HepG2 (cell line): Measurements from ENCODE around the gene PAXIP1. TPM values are rescaled to one million over a fixed set of nuclear protein-coding genes. Genes with fewer than 3 reads are reported as not detected.

Experiments
- ATAC-seq: fragments of 200-7000 bp; cut with Tn5 transposase; 3 replicates; pipeline ENCODE4 v1.9.1; 2020; ENCODE audit warnings: mild to moderate bottlenecking, moderate library complexity
- BruUV-seq: library from RNA; stranded (reverse); fragments of 400-500 nt; replicated peaks from 2 replicates; lab custom pipeline; 2021; lab: Mats Ljungman, UMichigan
- CTCF ChIA-PET: fragments of 300-600 bp; formaldehyde crosslinking; extraction: SDS; loops from one replicate; lab custom pipeline; 2021; ENCODE audit warnings: low total read pairs, inconsistent platforms, low intra/inter-chr PET ratio; lab: Yijun Ruan, JAX
- POLR2A ChIA-PET: fragments of 350-600 bp; sonication (Branson Sonifier 250); formaldehyde crosslinking; loops from one replicate; lab custom pipeline; 2020; ENCODE audit warnings: antibody characterized with exemption, inconsistent platforms; lab: Yijun Ruan, JAX
- DNase-seq: peaks from one replicate; pipeline ENCODE4 v3.0.0-alpha.2; 2015; ENCODE audit warnings: low spot score
- FAIRE-seq: peaks from 3 replicates; lab custom pipeline; 2011; peaks lifted over from hg19 to GRCh38; lab: Jason Lieb, UNC
- H2AFZ ChIP-seq: one replicate; pipeline ENCODE4 v1.6.1; 2011; ENCODE audit warnings: low read length, inconsistent platforms
- H3K27ac ChIP-seq: fragments of 300-600 bp; 3 replicates; pipeline ENCODE4 v1.8.0; 2011; ENCODE audit warnings: mixed run types, mild to moderate bottlenecking, mixed read lengths, low read length, inconsistent platforms; ENCODE audit not compliant: insufficient read depth; ENCODE audit errors: extremely low read length
- H3K27me3 ChIP-seq, 2 experiments: fragments of 200-600 bp in 1 of 2; 2 replicates in 1 of 2; 3 replicates in 1 of 2; pipeline versions ENCODE4 v1.6.0 to v1.8.0; 2011; ENCODE audit warnings: low read length in 2 of 2, mild to moderate bottlenecking in 2 of 2, moderate library complexity in 2 of 2, inconsistent platforms in 1 of 2; ENCODE audit not compliant: insufficient read depth in 2 of 2, control insufficient read depth in 1 of 2
- H3K36me3 ChIP-seq, 2 experiments: fragments of 200-600 bp in 1 of 2; replicated peaks in 1 of 2; 2 replicates in 1 of 2; 3 replicates in 1 of 2; pipeline versions ENCODE4 v1.5.1 to v1.8.0; 2011; ENCODE audit warnings: low read length in 2 of 2, inconsistent platforms in 1 of 2; ENCODE audit not compliant: insufficient read depth in 2 of 2, control insufficient read depth in 1 of 2
- H3K4me1 ChIP-seq: 2 replicates; pipeline ENCODE4 v1.5.1; 2012; ENCODE audit warnings: low read length, inconsistent platforms; ENCODE audit not compliant: insufficient read depth
- H3K4me2 ChIP-seq: 2 replicates; pipeline ENCODE4 v1.6.0; 2011; ENCODE audit warnings: low read depth, low read length, inconsistent platforms
- H3K4me3 ChIP-seq, 3 experiments: fragments of 200-600 bp in 1 of 3; sonication (generic), shearing (Covaris generic) in 1 of 3; replicated peaks in 1 of 3; 2 replicates each; pipeline ENCODE4 v1.5.1; 2011 to 2016; ENCODE audit warnings: low read length in 3 of 3, inconsistent platforms in 2 of 3, low read depth in 2 of 3, mild to moderate bottlenecking in 2 of 3, control low read depth in 1 of 3, mixed read lengths in 1 of 3; ENCODE audit not compliant: insufficient read depth in 1 of 3
- H3K79me2 ChIP-seq: one replicate; pipeline ENCODE4 v1.6.1; 2011; ENCODE audit warnings: low read length, inconsistent platforms; ENCODE audit not compliant: insufficient read depth
- H3K9ac ChIP-seq: 2 replicates; pipeline ENCODE4 v1.6.0; 2011; ENCODE audit warnings: mild to moderate bottlenecking, low read depth, low read length, inconsistent platforms; ENCODE audit not compliant: insufficient read depth
- H3K9me3 ChIP-seq: 2 replicates; pipeline ENCODE4 v1.5.1; 2012; ENCODE audit warnings: mild to moderate bottlenecking, low read length
- H4K20me1 ChIP-seq: 2 replicates; pipeline ENCODE4 v1.6.0; 2011; ENCODE audit warnings: inconsistent platforms, mild to moderate bottlenecking, low read length, moderate library complexity; ENCODE audit not compliant: insufficient read depth
- CHD2 ChIP-seq: IDR thresholded peaks from 2 replicates; pipeline ENCODE4 v1.6.1; 2011; ENCODE audit warnings: low read depth, low read length, improper control_type of control experiment
- CREBL2 ChIP-seq: sonication (generic); formaldehyde crosslinking; IDR thresholded peaks from 2 replicates; pipeline ENCODE4 v1.8.1; 2023; ENCODE audit warnings: missing genetic modification reagents, mild to moderate bottlenecking, borderline replicate concordance
- KLF12 ChIP-seq: sonication (generic); formaldehyde crosslinking; IDR thresholded peaks from 2 replicates; pipeline ENCODE4 v1.4.0; 2020; ENCODE audit warnings: missing genetic modification reagents, borderline replicate concordance
- MBD4 ChIP-seq: IDR thresholded peaks from 2 replicates; pipeline ENCODE4 v1.6.1; 2012; ENCODE audit warnings: low read length, inconsistent platforms, borderline replicate concordance
- MYC ChIP-seq: sonication (generic); formaldehyde crosslinking; IDR thresholded peaks from 2 replicates; pipeline ENCODE4 v1.9.0; 2021; ENCODE audit warnings: missing genetic modification reagents, borderline replicate concordance
- NCOA5 ChIP-seq: sonication (generic); formaldehyde crosslinking; IDR thresholded peaks from 2 replicates; pipeline ENCODE4 v1.4.0; 2020; ENCODE audit warnings: missing genetic modification reagents
- NR2F2 ChIP-seq: IDR thresholded peaks from 2 replicates; pipeline ENCODE4 v1.6.1; 2012; ENCODE audit warnings: low read depth, inconsistent platforms, borderline replicate concordance
- PAWR ChIP-seq: sonication (generic); formaldehyde crosslinking; IDR thresholded peaks from 2 replicates; pipeline ENCODE4 v1.4.0; 2020; ENCODE audit warnings: missing genetic modification reagents, mild to moderate bottlenecking, borderline replicate concordance
- PCBP1 ChIP-seq: fragments of 200-400 bp; formaldehyde crosslinking; IDR thresholded peaks from 2 replicates; pipeline ENCODE4 v1.6.1; 2017; ENCODE audit warnings: mild to moderate bottlenecking, low read depth, low read length, borderline replicate concordance
- SMAD1 ChIP-seq: sonication (generic); formaldehyde crosslinking; IDR thresholded peaks from 2 replicates; pipeline ENCODE4 v1.4.0; 2020; ENCODE audit warnings: missing genetic modification reagents, low read depth, mild to moderate bottlenecking, borderline replicate concordance
- SRF ChIP-seq: IDR thresholded peaks from 2 replicates; pipeline ENCODE4 v1.6.1; 2011; ENCODE audit warnings: mild to moderate bottlenecking, low read depth, low read length, moderate library complexity
- TBL1XR1 ChIP-seq: fragments of 150-350 bp; IDR thresholded peaks from 2 replicates; pipeline ENCODE4 v1.6.1; 2014; ENCODE audit warnings: borderline replicate concordance, low read length; ENCODE audit not compliant: partially characterized antibody
- ZFX ChIP-seq: sonication (generic); formaldehyde crosslinking; IDR thresholded peaks from 2 replicates; pipeline ENCODE4 v1.4.0; 2020; ENCODE audit warnings: mild to moderate bottlenecking, low read depth, missing genetic modification reagents, moderate library complexity
- ZFY ChIP-seq: sonication (generic); formaldehyde crosslinking; IDR thresholded peaks from 2 replicates; pipeline ENCODE4 v1.4.0; 2020; ENCODE audit warnings: missing genetic modification reagents
- ZGPAT ChIP-seq: IDR thresholded peaks from 2 replicates; pipeline ENCODE4 v1.6.1; 2016; ENCODE audit warnings: mild to moderate bottlenecking
- ZNF260 ChIP-seq: sonication (generic); formaldehyde crosslinking; IDR thresholded peaks from 2 replicates; pipeline ENCODE4 v1.4.0; 2020; ENCODE audit warnings: missing genetic modification reagents, low read depth, mild to moderate bottlenecking, borderline replicate concordance
- ZNF331 ChIP-seq: sonication (generic); formaldehyde crosslinking; IDR thresholded peaks from 2 replicates; pipeline ENCODE4 v1.4.0; 2020; ENCODE audit warnings: missing genetic modification reagents
- ZNF460 ChIP-seq: sonication (generic); formaldehyde crosslinking; IDR thresholded peaks from 2 replicates; pipeline ENCODE4 v1.5.1; 2020; ENCODE audit warnings: missing genetic modification reagents, mild to moderate bottlenecking, borderline replicate concordance
- ZNF746 ChIP-seq: sonication (generic); formaldehyde crosslinking; IDR thresholded peaks from 2 replicates; pipeline ENCODE4 v1.8.0; 2022; ENCODE audit warnings: mild to moderate bottlenecking, missing genetic modification reagents
- ZZZ3 ChIP-seq: sonication (generic); formaldehyde crosslinking; IDR thresholded peaks from 2 replicates; pipeline ENCODE4 v1.4.0; 2020; ENCODE audit warnings: missing genetic modification reagents, mild to moderate bottlenecking, borderline replicate concordance
- WGBS: methylation state at CpG from one replicate; pipeline ENCODE4 v1.1.6; 2017; ENCODE audit warnings: low lambda C conversion rate; 5-methylcytosine and 5-hydroxymethylcytosine counted together
- in situ Hi-C: cut with HindIII; loops from 2 replicates; pipeline ENCODE4 v1.10.0; 2017; ENCODE audit warnings: low pct_unique_long_range_greater_than_20kb; ENCODE audit not compliant: extremely low pct_ligation_motif_present
- intact Hi-C: fragments of 100-400 bp; cut with micrococcal nuclease; formaldehyde crosslinking; loops from one replicate; pipeline ENCODE4 v1.10.0; 2022; ENCODE audit not compliant: unreplicated experiment
- polyA plus RNA-seq, 8 experiments: library from polyadenylated mRNA; depleted of rRNA in 3 of 8; stranded (reverse) in 7 of 8; unstranded in 1 of 8; fragments of >200 nt; fragmentation: Illumina TruSeq in 4 of 8; extraction: Trizol in 4 of 8; gene quantifications; 2 replicates each; pipeline versions ENCODE4 v1.2.1 to v1.2.3, GENCODE V29; 2011 to 2016; ENCODE audit warnings: low read depth in 4 of 8, missing spikeins in 1 of 8, mixed read lengths in 1 of 8; ENCODE audit not compliant: insufficient read depth in 1 of 8
- total RNA-seq, 5 experiments: library from RNA; depleted of rRNA; stranded (reverse); fragments of >200 nt; fragmentation: Illumina TruSeq; extraction: Trizol; gene quantifications; 2 replicates each; pipeline ENCODE4 v1.2.3, GENCODE V29; 2016; ENCODE audit warnings: low read depth in 1 of 5
- TF ChIP-seq, protein P1 (sequence below): IDR thresholded peaks from 2 replicates; pipeline ENCODE4 v1.6.1; 2012; ENCODE audit warnings: low read depth, low read length, improper control_type of control experiment

PAXIP1 gene
- total and polyA plus RNA-seq, 2 of the 13 experiments (the other 11 are each of a cell fraction or from before 2014, with no cell fraction given) = 11.6 to 16.2 TPM

DNA sequence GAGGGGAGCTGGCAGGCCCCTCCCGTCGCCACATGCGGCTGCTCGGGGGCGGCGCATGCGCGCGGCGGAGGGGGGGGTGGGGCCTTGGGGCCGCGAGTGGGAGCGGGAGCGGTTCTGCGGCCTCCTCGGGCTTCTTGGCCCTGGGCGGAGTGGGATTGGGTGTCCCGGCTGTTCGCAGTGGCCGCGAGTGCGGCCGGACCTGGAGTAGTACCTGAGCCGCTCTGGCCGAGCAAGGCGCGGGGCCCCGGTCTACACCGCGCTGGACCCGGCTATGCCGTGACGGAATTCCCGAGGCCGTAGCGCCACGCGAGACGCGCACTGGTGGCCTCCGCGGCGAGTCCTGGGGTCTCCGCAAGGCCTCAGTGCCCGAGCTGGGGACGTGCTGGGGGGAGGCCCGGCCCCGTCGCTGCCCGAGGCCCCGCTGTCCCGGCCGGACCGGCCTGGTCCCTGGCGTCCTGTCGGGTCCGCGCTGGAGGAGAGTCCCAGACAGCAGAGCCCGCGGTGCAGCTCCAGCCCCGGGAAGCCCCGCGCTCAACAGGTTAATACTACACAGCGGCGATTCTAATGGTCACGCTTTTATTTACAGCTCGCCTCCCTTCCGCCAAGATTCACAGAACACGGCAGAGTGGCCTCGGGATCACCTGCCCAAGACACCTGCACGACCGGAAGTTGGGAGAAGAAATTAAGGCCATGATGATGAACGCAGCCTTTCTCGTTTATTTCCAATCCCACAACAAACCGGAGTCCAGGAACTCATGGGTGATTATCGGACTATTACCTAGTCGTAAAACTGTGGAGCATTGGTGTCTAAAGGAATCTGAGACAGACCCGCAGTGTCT, 671 bp upstream of the PAXIP1 start:
- Histone ChIP-seq H3K79me2 (peaks cover 42% of the 10 kb centered on the region), H2AFZ (no peak overlapping the region), H3K27ac (peak overlapping the region; percentile 95), H3K4me3 (peak overlapping the region; percentile 63 to 99 (median 97)), H3K4me2 (peak overlapping the region; percentile 65), H3K36me3 (peaks cover 0 to 4% of the 10 kb centered on the region in 2 experiments; a peak in 2 of 5 replicates), H3K27me3 (no peaks in the 10 kb centered on the region; a peak in 1 of 5 replicates), H3K9me3 (no peaks in the 10 kb centered on the region), H3K9ac (peak overlapping the region; percentile 98), H4K20me1 (no peaks in the 10 kb centered on the region), H3K4me1 (peaks cover 36% of the 10 kb centered on the region)
- ATAC-seq (peak; percentile 85), FAIRE-seq (no peak), DNase-seq (peak; percentile 63)
- in situ Hi-C loops (no loop called here), intact Hi-C loops (no loop called here)
- POLR2A ChIA-PET = interaction anchor here (1.1 to 1.4 kb wide), 2 partner anchors 10 to 76 kb away, joined by 3 to 4 read pairs; no protein-coding TSS in a partner anchor
- WGBS = 0% methylated on average over 22 of the region's 78 CpGs
- BruUV-seq = TSS peak; percentile 80
- CTCF ChIA-PET = no interaction called here
- peak; percentile 67; the same call in 1 of the 2 replicates for TF ChIP-seq MYC
- TF ChIP-seq, protein P1, sequence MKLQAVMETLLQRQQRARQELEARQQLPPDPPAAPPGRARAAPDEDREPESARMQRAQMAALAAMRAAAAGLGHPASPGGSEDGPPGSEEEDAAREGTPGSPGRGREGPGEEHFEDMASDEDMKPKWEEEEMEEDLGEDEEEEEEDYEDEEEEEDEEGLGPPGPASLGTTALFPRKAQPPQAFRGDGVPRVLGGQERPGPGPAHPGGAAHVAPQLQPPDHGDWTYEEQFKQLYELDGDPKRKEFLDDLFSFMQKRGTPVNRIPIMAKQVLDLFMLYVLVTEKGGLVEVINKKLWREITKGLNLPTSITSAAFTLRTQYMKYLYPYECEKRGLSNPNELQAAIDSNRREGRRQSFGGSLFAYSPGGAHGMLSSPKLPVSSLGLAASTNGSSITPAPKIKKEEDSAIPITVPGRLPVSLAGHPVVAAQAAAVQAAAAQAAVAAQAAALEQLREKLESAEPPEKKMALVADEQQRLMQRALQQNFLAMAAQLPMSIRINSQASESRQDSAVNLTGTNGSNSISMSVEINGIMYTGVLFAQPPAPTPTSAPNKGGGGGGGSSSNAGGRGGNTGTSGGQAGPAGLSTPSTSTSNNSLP = 0 out of 2 replicates have a peak, but pooled peaks have one; percentile 9
- 0 out of 2 replicates have a peak, but pooled peaks have one; percentile 29 for TF ChIP-seq PAWR (CRISPR knock-in tag)
- peak; percentile 43; the same call in 1 of the 2 replicates for TF ChIP-seq ZNF746 (CRISPR knock-in tag)
- peak; percentile 72; the same call in 1 of the 2 replicates for TF ChIP-seq SMAD1
- TF ChIP-seq ZNF460 (CRISPR knock-in tag) = no peak; the same call in 1 of the 2 replicates
- no peak for TF ChIP-seq KLF12 (CRISPR knock-in tag)
- no peak for TF ChIP-seq MBD4
- TF ChIP-seq ZFX (CRISPR knock-in tag) = peak; percentile 95
- TF ChIP-seq ZZZ3 (CRISPR knock-in tag) = peak; percentile 62; the same call in 1 of the 2 replicates
- peak; percentile 86; the same call in 1 of the 2 replicates for TF ChIP-seq ZGPAT (CRISPR knock-in tag)
- no peak for TF ChIP-seq PCBP1
- peak; percentile 96 for TF ChIP-seq ZFY (CRISPR knock-in tag)
- TF ChIP-seq NCOA5 (CRISPR knock-in tag) = no peak
- no peak for TF ChIP-seq SRF
- TF ChIP-seq NR2F2 = no peak
- TF ChIP-seq ZNF331 (CRISPR knock-in tag) = peak; percentile 1; the same call in 1 of the 2 replicates
- peak; percentile 69 for TF ChIP-seq CHD2
- no peak for TF ChIP-seq ZNF260 (CRISPR knock-in tag)
- TF ChIP-seq CREBL2 (CRISPR knock-in tag) = no peak
- TF ChIP-seq TBL1XR1 = no peak
